Lower lobe of right lung (tissue), 2 donors: ENCODE data around the gene BPGM. TPM values are rescaled to one million over a fixed set of nuclear protein-coding genes. Genes with fewer than 3 reads are reported as not detected.

Source experiments
- ATAC-seq, 2 donors: fragments of 200-7000 bp; cut with Tn5 transposase; one replicate each; pipeline ENCODE4 v1.9.1; 2020 to 2022; ENCODE audit warnings: mild to moderate bottlenecking in 2 of 2, moderate library complexity in 2 of 2
- DNase-seq: peaks from one replicate; pipeline ENCODE4 v3.0.0-alpha.2; 2020
- H3K27ac ChIP-seq: fragments of 200-600 bp; one replicate; pipeline ENCODE4 v1.8.0; 2022
- H3K27me3 ChIP-seq: fragments of 200-600 bp; one replicate; pipeline ENCODE4 v1.8.0; 2022; ENCODE audit warnings: low read depth
- H3K36me3 ChIP-seq: fragments of 200-600 bp; one replicate; pipeline ENCODE4 v1.8.0; 2022; ENCODE audit warnings: mild to moderate bottlenecking
- H3K4me1 ChIP-seq: fragments of 200-600 bp; one replicate; pipeline ENCODE4 v1.8.0; 2022
- H3K4me3 ChIP-seq: fragments of 200-600 bp; one replicate; pipeline ENCODE4 v1.8.0; 2022; ENCODE audit warnings: mild to moderate bottlenecking
- H3K9me3 ChIP-seq: fragments of 200-600 bp; one replicate; pipeline ENCODE4 v1.8.0; 2022
- intact Hi-C: fragments of 100-400 bp; cut with DNase I; formaldehyde crosslinking; loops from one replicate; pipeline ENCODE4 v1.11.0; 2022
- long read RNA-seq: library from polyadenylated mRNA; unstranded; transcript quantifications from one replicate; pipeline ENCODE4 v2.0.0, GENCODE V29; 2021
- total RNA-seq: library from RNA; stranded (reverse); fragmentation: NEBNext Ultra II Directional; extraction: Animal tissue kit (Norgen Biotek cat#: 25700); gene quantifications from one replicate; pipeline ENCODE4 v1.2.1, GENCODE V29; 2021
- TF ChIP-seq, protein P1 (sequence below): fragments of 200-600 bp; IDR thresholded peaks from one replicate; pipeline ENCODE4 v1.8.0; 2022; ENCODE audit warnings: antibody characterized with exemption, mild to moderate bottlenecking
- donor health status: DM: no; HTN: yes; CAD: no; lungs with severe emphysema.

Gene BPGM
- total RNA-seq = 16.9 TPM
- long read RNA-seq, transcript BPGM-201 (3 exons, 1,753 nt) = major isoform, 21 of 25 reads
- long read RNA-seq, partial matches to known transcripts = 4 of 25 reads
- long read RNA-seq, other reads (novel, unspliced or antisense) = 0 of 25 reads

- H3K36me3 ChIP-seq = no peaks in the 10 kb centered on the region
- H3K4me1 ChIP-seq = peaks cover 26% of the 10 kb centered on the region
- ATAC-seq = peak; percentile 99 to 100
- TF ChIP-seq, protein P1, sequence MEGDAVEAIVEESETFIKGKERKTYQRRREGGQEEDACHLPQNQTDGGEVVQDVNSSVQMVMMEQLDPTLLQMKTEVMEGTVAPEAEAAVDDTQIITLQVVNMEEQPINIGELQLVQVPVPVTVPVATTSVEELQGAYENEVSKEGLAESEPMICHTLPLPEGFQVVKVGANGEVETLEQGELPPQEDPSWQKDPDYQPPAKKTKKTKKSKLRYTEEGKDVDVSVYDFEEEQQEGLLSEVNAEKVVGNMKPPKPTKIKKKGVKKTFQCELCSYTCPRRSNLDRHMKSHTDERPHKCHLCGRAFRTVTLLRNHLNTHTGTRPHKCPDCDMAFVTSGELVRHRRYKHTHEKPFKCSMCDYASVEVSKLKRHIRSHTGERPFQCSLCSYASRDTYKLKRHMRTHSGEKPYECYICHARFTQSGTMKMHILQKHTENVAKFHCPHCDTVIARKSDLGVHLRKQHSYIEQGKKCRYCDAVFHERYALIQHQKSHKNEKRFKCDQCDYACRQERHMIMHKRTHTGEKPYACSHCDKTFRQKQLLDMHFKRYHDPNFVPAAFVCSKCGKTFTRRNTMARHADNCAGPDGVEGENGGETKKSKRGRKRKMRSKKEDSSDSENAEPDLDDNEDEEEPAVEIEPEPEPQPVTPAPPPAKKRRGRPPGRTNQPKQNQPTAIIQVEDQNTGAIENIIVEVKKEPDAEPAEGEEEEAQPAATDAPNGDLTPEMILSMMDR = peak; percentile 24
- no peaks in the 10 kb centered on the region for H3K27me3 ChIP-seq
- intact Hi-C loops = no loop called here
- H3K4me3 ChIP-seq = peak within 1 kb of the TSS; percentile 83
- DNase-seq = peak; percentile 95
- no peaks in the 10 kb centered on the region for H3K9me3 ChIP-seq
- H3K27ac ChIP-seq = peak within 1 kb of the TSS; percentile 90
Observed at GRCh38 chr7:134646425-134647305, at the start of gene BPGM. Gene BPGM, plus strand, starts transcription at chr7:134646853. Its CDS starts 14,655 bp downstream, at chr7:134661508.

DNA sequence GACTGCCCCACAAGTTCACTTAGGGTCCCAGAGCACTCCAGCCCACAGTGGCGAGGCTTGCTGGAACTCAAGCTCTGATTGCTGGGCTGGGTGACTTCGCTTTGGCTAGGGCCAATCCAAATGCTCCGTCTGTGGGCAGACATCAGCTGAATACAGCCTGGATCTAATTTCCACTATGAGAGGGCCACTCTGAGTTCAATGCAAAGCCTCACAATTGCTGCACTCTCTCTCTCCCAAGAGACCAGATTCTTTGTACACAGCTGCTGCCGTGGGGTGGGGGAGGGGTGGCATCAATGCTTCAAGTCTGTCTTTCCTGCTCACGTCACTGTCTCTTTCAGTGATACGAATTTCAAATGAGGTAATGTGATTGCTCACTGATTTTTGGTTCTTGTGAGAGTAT, 47.3 kb upstream of the BPGM start:
- no peak for DNase-seq
- Histone ChIP-seq H3K36me3 (no peaks in the 10 kb centered on the region), H3K9me3 (no peaks in the 10 kb centered on the region), H3K27ac (no peak overlapping the region), H3K27me3 (no peaks in the 10 kb centered on the region), H3K4me1 (peaks cover 13% of the 10 kb centered on the region), H3K4me3 (no peak overlapping the region)
- TF ChIP-seq, protein P1 = no peak
- no peak for ATAC-seq
- intact Hi-C loops = no loop called here

DNA sequence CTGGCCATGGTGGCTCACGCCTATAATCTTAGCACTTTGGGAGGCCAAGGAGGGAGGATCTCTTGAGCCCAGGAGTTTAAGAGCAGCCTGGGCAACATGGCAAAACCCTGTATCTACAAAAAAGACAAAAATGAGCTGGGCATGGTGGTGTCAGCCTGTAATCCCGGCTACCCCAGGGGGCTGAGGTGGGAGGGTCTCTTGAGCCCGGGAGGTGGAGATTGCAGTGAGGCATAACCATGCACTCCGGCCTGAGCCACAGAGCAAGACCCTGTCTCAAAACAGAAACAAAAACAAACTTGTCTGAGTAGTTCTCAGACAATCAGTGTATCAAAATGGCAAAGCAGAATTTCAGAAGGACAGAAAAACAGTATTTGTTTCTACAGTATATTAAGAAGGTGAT, 45.2 kb upstream of the BPGM start:
- DNase-seq (no peak), ATAC-seq (no peak)
- H3K27me3 ChIP-seq = no peaks in the 10 kb centered on the region
- no peaks in the 10 kb centered on the region for H3K9me3 ChIP-seq
- H3K4me1 ChIP-seq = peaks cover 13% of the 10 kb centered on the region
- H3K36me3 ChIP-seq = no peaks in the 10 kb centered on the region
- intact Hi-C loops = loop anchor here (10.0 kb wide), 2 partner anchors 87 to 167 kb away; no protein-coding TSS in a partner anchor
- TF ChIP-seq, protein P1 = no peak
- H3K27ac ChIP-seq = no peak overlapping the region
- no peak overlapping the region for H3K4me3 ChIP-seq

- ATAC-seq = peak in 1 of 2 donors; percentile 15
- H3K27ac ChIP-seq = peak overlapping the region; percentile 57
- no peak for DNase-seq
Observed at GRCh38 chr7:134602881-134603451, 43.7 kb upstream of the BPGM start.

More at GRCh38 chr7:134602881-134603451, 43.7 kb upstream of the BPGM start:
- intact Hi-C loops = loop anchor here (10.0 kb wide), 2 partner anchors 88 to 168 kb away; no protein-coding TSS in a partner anchor
- peaks cover 13% of the 10 kb centered on the region for H3K4me1 ChIP-seq
- H3K36me3 ChIP-seq = no peaks in the 10 kb centered on the region
- no peak overlapping the region for H3K4me3 ChIP-seq
- no peaks in the 10 kb centered on the region for H3K9me3 ChIP-seq
- no peaks in the 10 kb centered on the region for H3K27me3 ChIP-seq
- TF ChIP-seq, protein P1 = no peak
